Peyer's patch (tissue), 4 donors: ENCODE results near the gene USP24.

Source experiments
- POLR2A ChIP-seq, 2 donors: fragments of 450-650 bp; IDR thresholded peaks; one replicate each; pipeline ENCODE4 v1.5.1; 2017; ENCODE audit warnings: antibody characterized with exemption in 2 of 2, mild to moderate bottlenecking in 2 of 2, moderate library complexity in 2 of 2
- TF ChIP-seq, protein P1 (sequence below), 6 experiments: fragments of 450-650 bp in 4 of 6; fragments of 200-600 bp in 2 of 6; sonication (generic) in 1 of 6; IDR thresholded peaks; one replicate each; pipeline ENCODE4 v1.5.1; 2017 to 2019; ENCODE audit warnings: antibody characterized with exemption in 6 of 6, mild to moderate bottlenecking in 3 of 6, moderate library complexity in 1 of 6

DNA sequence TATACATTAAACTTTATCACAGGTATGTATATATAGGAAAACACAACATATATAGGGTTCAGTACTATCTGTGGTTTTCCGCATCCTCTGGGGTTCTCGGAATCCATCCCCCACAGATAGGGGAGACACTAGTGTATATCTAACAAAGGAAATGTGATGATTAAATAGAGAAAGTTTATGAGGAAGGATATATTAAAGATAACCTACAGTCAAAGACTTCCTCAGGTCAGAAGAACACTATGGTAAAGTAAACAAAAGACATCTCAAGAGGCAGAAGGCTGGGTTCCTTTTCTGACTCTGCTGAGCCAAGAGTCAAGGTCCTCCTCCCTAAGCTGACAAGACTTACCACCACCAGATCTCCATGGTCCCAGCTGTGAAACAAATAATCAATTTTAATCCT is 12.1 kb downstream of the USP24 start:
- TF ChIP-seq, protein P1, sequence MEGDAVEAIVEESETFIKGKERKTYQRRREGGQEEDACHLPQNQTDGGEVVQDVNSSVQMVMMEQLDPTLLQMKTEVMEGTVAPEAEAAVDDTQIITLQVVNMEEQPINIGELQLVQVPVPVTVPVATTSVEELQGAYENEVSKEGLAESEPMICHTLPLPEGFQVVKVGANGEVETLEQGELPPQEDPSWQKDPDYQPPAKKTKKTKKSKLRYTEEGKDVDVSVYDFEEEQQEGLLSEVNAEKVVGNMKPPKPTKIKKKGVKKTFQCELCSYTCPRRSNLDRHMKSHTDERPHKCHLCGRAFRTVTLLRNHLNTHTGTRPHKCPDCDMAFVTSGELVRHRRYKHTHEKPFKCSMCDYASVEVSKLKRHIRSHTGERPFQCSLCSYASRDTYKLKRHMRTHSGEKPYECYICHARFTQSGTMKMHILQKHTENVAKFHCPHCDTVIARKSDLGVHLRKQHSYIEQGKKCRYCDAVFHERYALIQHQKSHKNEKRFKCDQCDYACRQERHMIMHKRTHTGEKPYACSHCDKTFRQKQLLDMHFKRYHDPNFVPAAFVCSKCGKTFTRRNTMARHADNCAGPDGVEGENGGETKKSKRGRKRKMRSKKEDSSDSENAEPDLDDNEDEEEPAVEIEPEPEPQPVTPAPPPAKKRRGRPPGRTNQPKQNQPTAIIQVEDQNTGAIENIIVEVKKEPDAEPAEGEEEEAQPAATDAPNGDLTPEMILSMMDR (IDR thresholded peaks at IDR 0.05): no peak
- TF ChIP-seq POLR2A (IDR thresholded peaks at IDR 0.05): no peak
